CD4-positive, alpha-beta T cell treated with Interleukin-4 for 1 hour (primary cell): ENCODE results near the gene SPATA6.
"Not testable (repeated sequence)": the region's sequence is repeated elsewhere in the genome, so short reads cannot be mapped to it uniquely, and the experiment has no call there.

Experiments
- DNase-seq, 2 donors: peaks; one replicate each; pipeline ENCODE4 v3.0.0-alpha.2; 2020 to 2022

The SPATA6 gene

GRCh38 chr1:48471691-48472576 is at the start of gene SPATA6:
Gene SPATA6 (minus strand): TSS chr1:48472204. CDS start chr1:48472008, 196 bp downstream.
- peak; percentile 95 to 96 for DNase-seq

DNA sequence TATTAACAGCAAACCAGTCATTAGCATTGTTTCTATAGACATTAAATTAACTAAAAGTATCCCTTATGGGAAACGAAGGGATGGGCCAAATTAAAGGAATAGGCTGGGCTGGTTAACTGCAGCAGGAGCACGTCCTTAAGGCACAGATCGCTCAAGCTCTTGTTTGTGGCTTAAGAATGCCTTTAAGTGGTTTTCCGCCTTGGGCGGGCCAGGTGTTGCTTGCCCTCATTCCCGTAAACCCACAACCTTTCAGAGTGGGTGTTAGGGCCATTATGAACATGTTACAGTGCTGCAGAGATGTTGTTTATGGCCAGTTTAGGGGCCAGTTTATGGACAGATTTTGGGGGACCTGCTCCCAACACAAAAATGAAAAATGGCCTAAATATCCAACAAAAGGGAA is 47.9 kb upstream of the SPATA6 start:
- not testable (repeated sequence) for DNase-seq

GRCh38 chr1:48506870-48507269 is 34.9 kb upstream of the SPATA6 start:
- DNase-seq: no peak

DNA sequence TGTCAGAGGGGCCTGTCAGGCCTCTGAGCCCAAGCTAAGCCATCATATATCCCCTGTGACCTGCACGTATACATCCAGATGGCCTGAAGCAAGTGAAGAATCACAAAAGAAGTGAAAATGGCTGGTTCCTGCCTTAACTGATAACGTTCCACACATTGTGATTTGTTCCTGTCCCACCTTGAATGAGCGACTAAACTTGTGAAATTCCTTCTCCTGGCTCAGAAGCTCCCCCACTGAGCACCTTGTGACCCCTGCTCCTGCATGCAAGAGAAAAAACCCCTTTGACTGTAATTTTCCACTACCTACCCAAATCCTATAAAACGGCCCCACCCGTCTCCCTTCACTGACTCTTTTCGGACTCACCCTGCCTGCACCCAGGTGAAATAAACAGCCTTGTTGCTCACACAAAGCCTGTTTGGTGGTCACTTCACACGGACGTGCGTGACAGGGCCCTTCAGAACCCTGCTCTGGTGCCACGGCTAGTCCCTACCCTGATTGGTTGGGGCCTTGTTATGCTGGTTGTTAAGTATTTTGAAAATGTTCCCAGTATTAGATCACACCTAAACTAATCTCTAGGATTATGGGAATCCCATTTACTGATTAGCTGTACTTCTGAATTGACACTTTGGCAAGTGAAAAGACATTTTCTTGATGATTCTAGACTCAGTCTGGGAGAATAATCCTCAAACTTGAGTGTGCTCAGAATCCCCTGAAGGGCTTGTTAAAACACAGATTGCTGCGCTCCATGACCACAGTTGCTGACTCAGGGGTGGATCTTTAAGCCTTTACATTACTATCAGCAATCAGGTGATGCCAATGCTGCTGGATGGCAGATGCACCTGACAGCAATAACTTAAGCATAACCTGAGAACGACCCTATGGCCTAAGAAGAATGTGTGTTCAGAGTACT is 28.8 kb upstream of the SPATA6 start:
- no peak for DNase-seq

DNA sequence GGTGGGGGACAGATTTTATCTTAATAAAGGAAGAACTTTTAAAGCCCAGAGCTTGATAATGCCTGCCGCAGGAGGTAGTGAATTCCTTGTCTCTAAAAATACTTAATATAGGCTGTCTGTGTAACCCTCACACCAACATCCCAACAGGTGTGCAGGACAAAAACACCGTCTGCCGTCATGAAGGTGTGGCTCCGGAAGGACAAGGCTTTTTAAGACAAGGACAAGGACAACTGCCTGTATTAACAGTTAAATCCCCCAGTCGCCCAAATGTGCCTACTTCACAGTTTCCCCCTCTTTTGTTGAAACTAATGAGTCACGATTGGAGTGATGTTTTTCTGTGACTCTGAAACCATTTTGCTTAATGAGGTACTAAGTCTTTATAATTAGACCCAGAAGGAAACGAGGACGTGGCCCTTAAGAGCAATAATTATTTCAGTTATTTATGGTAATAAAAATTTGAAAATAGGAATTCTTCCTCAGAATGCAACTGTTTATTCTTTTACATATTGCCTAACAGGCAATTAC is 27.3 kb upstream of the SPATA6 start:
- DNase-seq: no peak

DNA sequence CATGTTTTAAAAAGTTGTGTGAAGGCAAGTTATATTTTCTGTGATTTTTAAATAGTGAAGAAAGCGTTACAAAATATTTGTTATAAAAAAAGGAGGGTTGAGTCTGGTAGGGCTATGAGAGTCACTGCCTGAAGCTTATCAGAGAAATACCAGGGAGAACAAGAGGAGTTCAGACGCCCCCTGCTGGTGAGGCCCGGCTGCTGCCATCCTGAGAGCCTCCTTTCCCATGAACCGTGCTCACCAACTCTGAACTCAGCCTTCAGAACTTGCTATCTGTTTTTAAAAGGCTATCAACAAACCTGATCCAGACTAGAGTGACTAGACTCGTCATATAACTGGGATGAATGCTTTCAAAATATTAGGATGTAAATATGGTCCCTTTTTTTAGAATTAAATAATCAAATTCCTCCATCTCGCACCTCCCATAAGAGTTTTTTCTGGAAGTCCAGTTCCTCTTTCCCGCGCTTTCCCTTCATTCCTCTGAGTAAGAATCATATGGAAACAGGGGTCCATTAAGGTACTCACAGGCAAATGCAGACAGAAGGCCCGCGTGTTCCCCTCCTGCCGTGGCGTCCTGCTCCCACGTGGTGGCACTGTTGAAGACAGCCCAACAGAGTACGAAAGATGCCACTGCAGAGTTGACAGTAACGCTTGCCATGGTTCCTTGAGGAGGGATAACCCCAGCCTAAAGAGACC is 26.2 kb upstream of the SPATA6 start:
- peak; percentile 54 to 64 for DNase-seq

DNA sequence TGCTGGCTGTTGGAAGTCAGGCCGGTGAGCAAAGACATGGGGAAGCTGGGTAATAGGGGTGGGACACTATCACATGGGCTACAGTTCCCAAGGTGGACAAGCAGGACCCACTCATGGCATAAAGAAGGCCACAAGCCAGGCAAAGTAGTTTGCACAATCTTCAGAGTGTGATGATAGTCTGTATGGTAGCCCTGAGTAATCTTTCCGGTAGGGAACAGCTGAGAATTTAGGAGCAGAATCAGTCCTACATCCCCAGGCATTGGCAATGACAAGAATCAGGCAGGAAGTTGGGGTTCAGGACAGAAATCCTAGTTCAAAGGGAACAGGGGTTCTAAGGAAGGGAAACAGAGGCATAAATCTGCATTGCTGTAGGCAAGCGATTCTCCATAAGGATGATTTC is 23.9 kb upstream of the SPATA6 start:
- DNase-seq: no peak

GRCh38 chr1:48495166-48495565 is 23.2 kb upstream of the SPATA6 start:
- no peak for DNase-seq

DNA sequence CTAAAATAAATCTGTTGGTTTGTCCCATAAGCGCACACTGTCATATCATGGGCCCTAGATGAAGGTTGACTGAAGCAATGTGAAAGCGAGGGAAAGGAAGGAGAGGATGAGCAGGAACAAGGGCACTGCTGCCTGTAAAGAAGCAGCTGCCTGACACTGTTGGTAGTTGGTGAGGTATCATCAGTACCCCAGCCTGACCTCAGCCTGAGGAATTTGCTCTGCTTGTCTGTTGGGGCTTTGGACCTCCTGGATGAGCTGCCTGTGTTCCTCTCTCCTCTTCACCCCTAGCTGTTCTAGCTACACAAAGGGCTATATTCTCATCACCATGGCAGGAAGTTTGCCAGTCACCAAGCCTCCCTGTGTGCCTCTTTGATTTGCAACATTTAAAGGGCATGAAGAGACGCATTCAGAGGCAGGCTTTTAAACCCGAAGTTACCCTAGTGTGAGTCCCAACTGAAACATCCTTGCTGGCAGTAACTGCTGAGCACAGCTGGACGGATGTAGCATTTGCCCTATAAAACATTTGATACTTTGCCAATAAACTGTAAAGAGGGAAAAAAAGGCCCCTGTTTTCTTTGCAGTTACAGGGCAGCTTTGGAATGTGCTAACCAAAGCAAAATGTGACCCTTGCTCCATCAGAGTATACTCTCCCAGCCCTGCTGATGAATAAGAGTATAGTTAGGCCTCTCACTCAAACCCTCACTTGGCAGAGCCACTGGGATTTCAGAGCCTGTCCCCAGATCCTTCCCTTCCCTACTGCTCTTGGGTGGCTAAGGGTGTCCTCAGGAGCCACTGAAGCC is 22.2 kb upstream of the SPATA6 start:
- no peak for DNase-seq

GRCh38 chr1:48493041-48493440 is 21.0 kb upstream of the SPATA6 start:
- no peak for DNase-seq

- no peak for DNase-seq
These were observed 20.4 kb upstream of the SPATA6 start for GRCh38 chr1:48492392-48492791.

DNA sequence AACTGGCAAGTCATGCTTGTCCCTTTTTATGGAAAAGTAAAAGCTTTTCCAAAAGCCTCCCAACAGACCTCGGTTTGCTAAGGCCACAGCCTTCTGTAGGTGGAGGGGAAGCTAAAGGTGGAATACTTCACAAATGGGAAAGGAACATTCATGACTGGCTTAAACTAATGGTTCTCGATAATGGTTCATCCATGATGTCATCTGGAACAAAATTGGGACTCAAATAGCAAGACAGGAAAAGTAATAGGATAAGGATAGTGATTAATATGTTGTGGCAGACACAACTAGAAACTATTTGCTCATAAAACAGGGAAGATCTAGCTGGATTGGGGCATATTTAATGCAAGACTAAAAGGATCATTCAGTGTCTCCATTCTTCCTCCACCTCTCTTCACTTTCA is 16.7 kb upstream of the SPATA6 start:
- DNase-seq: no peak

DNA sequence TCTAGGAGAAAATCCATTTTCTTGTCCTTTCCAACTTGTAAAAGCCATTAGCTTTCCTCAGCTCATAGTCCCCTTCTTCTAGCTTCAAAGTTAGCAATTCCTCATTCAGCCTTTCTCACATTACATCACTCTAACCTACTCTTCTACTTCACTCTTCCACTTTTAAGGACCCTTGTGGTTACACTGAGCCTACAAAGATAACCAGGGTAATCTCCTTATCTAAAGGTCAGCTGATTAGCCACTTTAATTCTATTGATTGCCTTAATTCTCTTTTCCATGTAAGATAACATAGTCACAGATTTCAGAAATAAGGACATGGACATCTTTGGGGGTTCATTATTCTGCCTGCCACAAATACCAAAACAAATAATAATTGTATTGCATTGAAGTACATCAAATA is 8.5 kb upstream of the SPATA6 start:
- DNase-seq: no peak

DNA sequence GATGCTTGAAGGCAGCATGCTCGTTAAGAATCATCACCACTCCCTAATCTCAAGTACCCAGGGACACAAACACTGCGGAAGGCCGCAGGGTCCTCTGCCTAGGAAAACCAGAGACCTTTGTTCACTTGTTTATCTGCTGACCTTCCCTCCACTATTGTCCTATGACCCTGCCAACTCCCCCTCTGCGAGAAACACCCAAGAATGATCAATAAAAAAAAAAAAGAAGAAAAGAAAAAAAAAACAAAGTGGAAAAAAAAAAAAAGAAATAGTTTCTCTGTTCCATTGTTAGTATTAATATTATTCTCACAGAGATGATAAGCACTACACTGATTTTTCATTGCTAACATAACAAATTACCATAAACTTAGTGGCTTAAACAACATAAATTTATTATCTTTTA is 8.0 kb upstream of the SPATA6 start:
- DNase-seq: not testable (repeated sequence)

DNA sequence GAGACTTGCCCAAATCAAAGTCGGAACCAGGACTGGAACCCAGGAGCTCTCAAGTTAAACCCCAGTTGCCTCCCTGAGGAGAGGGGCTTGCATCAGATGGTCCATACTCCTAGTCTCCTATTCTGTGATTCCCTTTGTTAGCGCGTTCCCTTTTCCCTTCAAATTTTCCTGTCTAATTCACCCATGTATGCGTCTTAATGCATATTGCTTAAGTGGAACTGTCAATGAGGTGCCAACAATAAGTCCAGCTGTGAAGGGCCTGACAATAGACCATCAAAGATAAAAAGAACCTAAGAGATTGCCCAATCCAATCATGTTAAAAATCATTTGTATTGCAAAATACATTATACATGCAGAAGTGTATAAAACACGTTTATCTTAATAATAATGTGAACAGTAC is 634 bp upstream of the SPATA6 start:
- no peak for DNase-seq

DNA sequence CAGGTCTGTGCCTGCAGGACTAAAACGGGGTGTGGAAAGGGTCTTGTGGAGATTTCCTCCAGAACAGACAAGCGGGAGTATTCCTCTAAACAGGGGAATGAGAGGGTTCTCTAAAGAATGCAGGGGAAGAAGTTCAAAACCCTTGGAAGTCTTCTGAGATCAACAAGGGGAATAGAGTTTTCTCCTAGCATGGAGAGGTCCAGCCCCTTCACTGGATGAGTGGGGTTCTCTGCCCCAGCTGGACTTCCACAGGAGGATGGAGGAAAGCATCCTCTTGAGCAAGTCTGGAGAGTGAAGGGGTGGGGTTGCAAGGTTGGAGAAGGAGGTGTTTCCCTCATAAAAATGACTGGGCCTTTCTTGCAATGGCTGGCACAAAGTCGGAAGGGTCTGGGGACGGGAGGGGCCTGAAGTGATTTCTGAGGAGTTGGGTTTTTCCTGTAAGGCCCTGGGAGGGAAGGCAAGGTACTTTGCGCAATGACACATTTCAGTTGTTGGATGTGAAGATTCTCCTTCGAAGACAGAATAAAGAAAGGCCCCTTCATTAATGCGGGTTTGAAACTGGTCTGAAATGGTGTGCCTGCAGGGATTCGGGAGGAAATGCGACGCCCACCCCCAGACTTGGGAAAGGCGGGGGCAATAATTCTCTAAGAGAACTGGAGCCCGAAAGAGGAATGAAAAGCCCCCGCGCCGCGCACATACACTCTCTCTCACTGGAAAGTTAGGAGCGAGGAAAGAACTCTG is 884 bp downstream of the SPATA6 start:
- no peak for DNase-seq

- no peak for DNase-seq
These were observed 1.5 kb downstream of the SPATA6 start for GRCh38 chr1:48470481-48470855.

DNA sequence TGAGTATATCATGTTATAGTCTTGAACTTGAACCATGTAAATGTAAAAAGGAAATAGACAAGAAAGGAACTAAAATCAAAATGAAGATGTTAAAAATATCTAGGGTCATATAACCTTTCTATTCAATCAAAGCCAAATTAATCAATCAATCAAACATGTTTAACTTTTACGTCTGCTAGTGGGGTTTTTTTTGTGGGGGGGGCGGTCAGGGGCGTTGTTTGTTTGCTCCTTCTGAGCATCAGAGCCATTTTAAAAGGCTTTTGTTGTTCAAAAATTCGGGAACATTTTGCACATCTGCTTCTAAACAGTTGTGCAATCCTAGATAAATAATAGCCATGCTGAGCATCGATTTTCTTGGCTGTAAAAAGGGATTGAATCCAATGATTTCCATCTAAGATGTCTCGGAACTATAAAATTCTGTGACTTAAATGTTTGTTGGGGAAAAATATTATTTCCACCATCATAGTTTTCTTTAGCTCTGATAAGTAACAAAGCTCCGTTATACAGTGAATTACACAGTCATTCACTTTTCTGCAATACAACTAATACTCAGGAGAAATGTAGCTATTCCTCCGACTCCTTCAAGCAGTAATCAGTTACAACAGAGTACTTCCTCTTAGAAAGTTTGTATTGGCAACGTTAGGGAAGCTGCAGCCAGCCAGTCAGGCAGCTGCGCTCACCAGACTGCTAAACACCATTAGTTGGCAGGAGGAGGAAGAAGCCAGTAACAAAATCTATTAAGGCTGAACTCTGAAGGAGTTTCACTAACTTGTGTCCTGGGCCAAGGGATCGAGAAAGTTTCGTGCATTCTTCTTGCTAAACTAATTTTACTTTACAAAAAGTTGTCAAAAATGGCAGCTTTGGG is 2.2 kb downstream of the SPATA6 start:
- DNase-seq: peak; percentile 9 to 48

- no peak for DNase-seq
These were observed 5.4 kb downstream of the SPATA6 start for GRCh38 chr1:48466594-48466993.

GRCh38 chr1:48462716-48463302 is 9.2 kb downstream of the SPATA6 start:
- no peak for DNase-seq
